Hematopoietic multipotent progenitor cell (in vitro differentiated cells): ENCODE measurements around the gene CCDC188. TPM values are rescaled to one million over a fixed set of nuclear protein-coding genes. Genes with fewer than 3 reads are reported as not detected.

Experiments used
- DNase-seq, 3 donors: peaks; one replicate each; pipeline ENCODE4 v3.0.0-alpha.2; 2011 to 2015; ENCODE audit warnings: low read depth in 2 of 3, low spot score in 2 of 3
- total RNA-seq: library from RNA; depleted of rRNA; stranded (reverse); fragments of >200 nt; gene quantifications from one replicate; pipeline ENCODE4 v1.2.3, GENCODE V29; 2012

CCDC188 gene
- total RNA-seq, result 1.6 TPM

GRCh38 chr22:20150381-20151275 lies at the start of gene CCDC188:
CCDC188 (minus strand) TSS chr22:20151055; CDS start chr22:20150986, 69 bp downstream.
- no peak for DNase-seq

GRCh38 chr22:20199906-20200305 lies 49.1 kb upstream of the CCDC188 start:
- no peak for DNase-seq

GRCh38 chr22:20199413-20199842 lies 48.6 kb upstream of the CCDC188 start:
- no peak for DNase-seq

GRCh38 chr22:20198557-20199319 lies 47.9 kb upstream of the CCDC188 start:
- DNase-seq, result no peak

GRCh38 chr22:20197407-20198030 lies 46.7 kb upstream of the CCDC188 start:
- DNase-seq, result no peak

- DNase-seq, result no peak
These were observed 45.4 kb upstream of the CCDC188 start for GRCh38 chr22:20196094-20196842.

GRCh38 chr22:20194681-20195593 lies 44.1 kb upstream of the CCDC188 start:
- peak in 1 of 3 donors; percentile 39 for DNase-seq

- DNase-seq, result no peak
These were observed 43.1 kb upstream of the CCDC188 start for GRCh38 chr22:20193761-20194494.

- DNase-seq, result no peak
These were observed 42.3 kb upstream of the CCDC188 start for GRCh38 chr22:20192972-20193760.

GRCh38 chr22:20192293-20192971 lies 41.6 kb upstream of the CCDC188 start:
- no peak for DNase-seq

- no peak for DNase-seq
These were observed 40.9 kb upstream of the CCDC188 start for GRCh38 chr22:20191803-20192202.

GRCh38 chr22:20191000-20191515 lies 40.2 kb upstream of the CCDC188 start:
- DNase-seq, result no peak

GRCh38 chr22:20188567-20188877 lies 37.7 kb upstream of the CCDC188 start:
- DNase-seq, result no peak

- DNase-seq, result no peak
These were observed 37.1 kb upstream of the CCDC188 start for GRCh38 chr22:20187777-20188566.

GRCh38 chr22:20186871-20187546 lies 36.2 kb upstream of the CCDC188 start:
- no peak for DNase-seq
